Middle frontal gyrus (tissue), 1 donor: ENCODE data around the gene FAM3B.

Source experiments
- DNase-seq: peaks from one replicate; pipeline ENCODE4 v3.0.0-alpha.2; 2015; ENCODE audit warnings: low spot score; ENCODE audit errors: extremely low spot score

FAM3B gene

GRCh38 chr21:41393876-41394465, 77.4 kb downstream of the FAM3B start:
- DNase-seq = no peak

GRCh38 chr21:41396558-41397075, 80.0 kb downstream of the FAM3B start:
- no peak for DNase-seq

GRCh38 chr21:41397471-41397891, 80.9 kb downstream of the FAM3B start:
- DNase-seq = no peak

- no peak for DNase-seq
These were observed 81.7 kb downstream of the FAM3B start for GRCh38 chr21:41398251-41398650.

GRCh38 chr21:41398831-41399230, 82.2 kb downstream of the FAM3B start:
- no peak for DNase-seq

DNA sequence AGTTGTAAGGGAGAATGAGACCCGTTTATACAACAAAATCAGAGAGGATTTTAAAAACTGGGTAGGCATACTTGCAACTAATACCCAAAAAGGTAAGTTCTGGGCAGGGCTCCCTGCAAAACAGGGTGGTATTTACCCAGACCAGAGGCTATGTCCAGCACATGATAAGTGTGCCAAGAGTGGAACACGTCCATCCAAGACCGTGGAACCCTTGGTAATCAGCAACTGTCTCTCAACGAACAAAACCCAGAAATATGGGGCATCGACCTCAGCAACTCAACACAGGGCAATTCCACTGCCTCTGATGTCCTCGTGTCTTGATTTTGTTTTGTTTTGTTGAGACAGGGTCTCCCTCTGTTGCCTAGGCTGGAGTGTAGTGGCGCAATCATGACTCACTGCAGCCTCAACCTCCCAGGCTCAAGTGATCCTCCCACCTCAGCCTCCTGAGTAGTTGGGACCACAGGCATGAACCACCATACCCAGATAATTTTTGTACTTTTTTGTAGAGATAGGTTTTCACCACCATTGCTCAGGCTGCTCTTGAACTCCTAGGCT, 82.7 kb downstream of the FAM3B start:
- DNase-seq = no peak

- no peak for DNase-seq
These were observed 85.6 kb downstream of the FAM3B start for GRCh38 chr21:41402231-41402630.

GRCh38 chr21:41402796-41403195, 86.2 kb downstream of the FAM3B start:
- no peak for DNase-seq

DNA sequence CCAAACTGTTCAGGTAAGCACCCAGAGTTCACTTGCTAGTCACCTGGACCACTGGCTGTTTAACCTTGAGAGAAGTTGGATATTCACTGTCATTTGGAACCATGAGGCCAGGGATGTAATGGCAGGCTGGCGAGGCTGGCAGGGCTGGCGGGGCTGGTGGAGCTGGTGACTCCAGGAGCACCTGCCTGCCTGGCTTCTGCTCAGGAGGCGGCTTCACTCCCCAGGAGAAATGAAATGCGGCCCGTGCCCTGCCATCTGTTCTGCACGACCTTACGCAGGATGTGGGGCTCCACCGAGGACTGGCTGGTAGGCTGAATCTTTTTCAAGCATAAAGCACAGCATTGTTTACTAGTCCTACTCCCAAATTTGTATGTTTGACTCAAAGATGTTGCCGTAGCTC, 86.7 kb downstream of the FAM3B start:
- no peak for DNase-seq

- no peak for DNase-seq
These were observed 87.4 kb downstream of the FAM3B start for GRCh38 chr21:41403966-41404365.

- DNase-seq = no peak
These were observed 88.7 kb downstream of the FAM3B start for GRCh38 chr21:41405321-41405720.

- no peak for DNase-seq
These were observed 89.7 kb downstream of the FAM3B start for GRCh38 chr21:41406340-41406739.
